Upper lobe of left lung (tissue), 4 donors: ENCODE data around the gene SPEM1.

Experiments used
- POLR2A ChIP-seq, 4 donors: fragments of 450-650 bp; IDR thresholded peaks; one replicate each; pipeline ENCODE4 v1.5.1; 2016 to 2017; ENCODE audit warnings: antibody characterized with exemption in 4 of 4, mild to moderate bottlenecking in 2 of 4
- TF ChIP-seq, protein P1 (sequence below), 6 experiments: fragments of 450-650 bp in 4 of 6; fragments of 200-600 bp in 2 of 6; sonication (generic) in 2 of 6; IDR thresholded peaks; one replicate each; pipeline ENCODE4 v1.5.1; 2016 to 2019; ENCODE audit warnings: antibody characterized with exemption in 6 of 6

DNA sequence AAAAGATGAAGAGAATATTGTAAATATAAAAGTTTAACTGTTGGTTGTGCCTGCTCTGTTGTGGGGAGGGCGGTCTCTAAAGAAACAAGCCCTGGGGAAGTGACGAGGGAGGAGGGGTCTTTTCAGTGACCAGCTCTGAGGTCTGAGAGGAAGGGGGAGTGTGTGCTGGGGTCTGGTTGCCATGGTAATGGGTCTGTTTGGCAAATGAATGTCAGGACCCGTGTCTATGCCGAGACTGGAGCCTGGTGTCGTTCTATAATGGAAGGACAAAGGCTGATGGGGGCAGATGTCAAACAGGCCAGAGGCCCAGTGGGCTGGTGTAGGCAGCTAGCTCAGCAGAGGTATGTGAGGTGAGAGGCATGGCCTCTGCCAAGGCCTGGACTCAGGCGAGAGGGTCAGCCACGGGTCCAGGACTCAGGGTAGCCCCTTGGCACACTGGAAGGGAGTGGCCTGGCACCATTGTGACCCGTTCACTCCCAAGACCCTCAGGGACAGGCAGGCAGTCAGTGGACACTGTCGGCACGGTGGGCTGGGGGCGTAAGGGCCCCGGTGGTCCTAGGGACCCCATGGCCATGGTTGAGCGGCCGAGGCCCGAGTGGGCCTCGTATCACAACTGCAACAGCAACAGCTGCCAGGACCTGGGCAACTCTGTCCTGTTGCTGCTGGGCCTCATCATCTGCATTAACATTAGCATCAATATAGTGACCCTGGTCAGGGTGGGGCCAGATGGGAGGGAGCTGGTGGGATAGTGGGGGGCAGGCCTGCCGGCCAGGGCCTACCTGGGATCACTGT, at the start of gene SPEM1:
- TF ChIP-seq, protein P1, sequence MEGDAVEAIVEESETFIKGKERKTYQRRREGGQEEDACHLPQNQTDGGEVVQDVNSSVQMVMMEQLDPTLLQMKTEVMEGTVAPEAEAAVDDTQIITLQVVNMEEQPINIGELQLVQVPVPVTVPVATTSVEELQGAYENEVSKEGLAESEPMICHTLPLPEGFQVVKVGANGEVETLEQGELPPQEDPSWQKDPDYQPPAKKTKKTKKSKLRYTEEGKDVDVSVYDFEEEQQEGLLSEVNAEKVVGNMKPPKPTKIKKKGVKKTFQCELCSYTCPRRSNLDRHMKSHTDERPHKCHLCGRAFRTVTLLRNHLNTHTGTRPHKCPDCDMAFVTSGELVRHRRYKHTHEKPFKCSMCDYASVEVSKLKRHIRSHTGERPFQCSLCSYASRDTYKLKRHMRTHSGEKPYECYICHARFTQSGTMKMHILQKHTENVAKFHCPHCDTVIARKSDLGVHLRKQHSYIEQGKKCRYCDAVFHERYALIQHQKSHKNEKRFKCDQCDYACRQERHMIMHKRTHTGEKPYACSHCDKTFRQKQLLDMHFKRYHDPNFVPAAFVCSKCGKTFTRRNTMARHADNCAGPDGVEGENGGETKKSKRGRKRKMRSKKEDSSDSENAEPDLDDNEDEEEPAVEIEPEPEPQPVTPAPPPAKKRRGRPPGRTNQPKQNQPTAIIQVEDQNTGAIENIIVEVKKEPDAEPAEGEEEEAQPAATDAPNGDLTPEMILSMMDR (IDR thresholded peaks at IDR 0.05) = no peak
- TF ChIP-seq POLR2A (IDR thresholded peaks at IDR 0.05) = no peak
